Activated CD4-positive, alpha-beta T cell treated with anti-CD3 and anti-CD28 coated beads for 36 hours (primary cell): ENCODE data around the gene MYRIP. TPM values are rescaled to one million over a fixed set of nuclear protein-coding genes. Genes with fewer than 3 reads are reported as not detected.
"Not testable (repeated sequence)": the region's sequence is repeated elsewhere in the genome, so short reads cannot be mapped to it uniquely, and the experiment has no call there.

Experiments
- ATAC-seq: fragments of 200-7000 bp; cut with Tn5 transposase; one replicate; pipeline ENCODE4 v1.10.0; 2021; ENCODE audit warnings: mild to moderate bottlenecking, moderate library complexity
- CTCF ChIA-PET: fragments of 350-600 bp; sonication (Branson Sonifier 250); formaldehyde crosslinking; loops from one replicate; lab custom pipeline; 2021; ENCODE audit warnings: antibody characterized with exemption; lab: Charles Lee
- POLR2A ChIA-PET: fragments of 350-600 bp; sonication (Branson Sonifier 250); formaldehyde crosslinking; loops from one replicate; lab custom pipeline; 2021; ENCODE audit warnings: antibody characterized with exemption, inconsistent platforms; lab: Charles Lee
- DNase-seq: peaks from one replicate; pipeline ENCODE4 v3.0.0-alpha.2; 2020
- H3K27ac Mint-ChIP-seq: one replicate; pipeline ENCODE4 v1.8.0; 2021; ENCODE audit warnings: mixed read lengths
- H3K27me3 Mint-ChIP-seq: one replicate; pipeline ENCODE4 v1.8.0; 2021; ENCODE audit warnings: mixed read lengths
- H3K36me3 Mint-ChIP-seq: one replicate; pipeline ENCODE4 v1.8.0; 2021; ENCODE audit warnings: low read depth, mixed read lengths
- H3K4me1 Mint-ChIP-seq: one replicate; pipeline ENCODE4 v1.8.0; 2021; ENCODE audit warnings: mixed read lengths
- H3K4me3 Mint-ChIP-seq: one replicate; pipeline ENCODE4 v1.8.0; 2021; ENCODE audit warnings: mild to moderate bottlenecking, moderate library complexity, mixed read lengths
- H3K9me3 Mint-ChIP-seq: one replicate; pipeline ENCODE4 v1.8.0; 2021; ENCODE audit warnings: low read depth, mixed read lengths
- intact Hi-C, 2 experiments: fragments of 100-400 bp; cut with DNase I in 1 of 2; cut with micrococcal nuclease in 1 of 2; formaldehyde crosslinking; loops; one replicate each; pipeline versions ENCODE4 v1.14.2 to v1.15.1; 2022 to 2024; cut with DNase I, micrococcal nuclease
- total RNA-seq, 2 experiments: library from RNA; stranded (reverse); gene quantifications; one replicate each; pipeline ENCODE4 v1.2.3, GENCODE V29; 2021

The MYRIP gene
- total RNA-seq, 2 experiments from 2014 or later: not detected

DNA sequence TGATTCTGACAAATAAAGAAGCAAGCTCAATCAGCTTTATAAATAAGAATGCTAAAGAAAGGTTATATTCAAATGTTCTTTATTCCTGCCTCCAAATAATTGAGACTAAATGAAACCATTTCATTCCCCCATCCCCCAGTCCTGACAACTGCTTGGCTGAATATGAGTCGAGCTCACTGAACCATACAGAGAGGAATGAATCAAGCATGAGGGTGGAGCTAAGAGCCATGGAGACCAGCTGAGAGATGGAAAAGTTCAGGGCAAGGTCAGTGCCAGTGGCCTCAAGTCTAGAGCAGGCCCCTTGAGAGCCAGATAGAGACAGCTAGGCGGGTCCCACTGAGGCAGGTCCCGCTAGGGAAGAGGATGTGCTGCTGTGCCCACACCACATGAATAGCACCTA, 311.4 kb downstream of the MYRIP start:
- DNase-seq (no peak), ATAC-seq (no peak)
- Mint-ChIP-seq H3K9me3 (no peaks in the 10 kb centered on the region), H3K4me3 (no peak overlapping the region), H3K36me3 (no peaks in the 10 kb centered on the region), H3K4me1 (no peaks in the 10 kb centered on the region), H3K27ac (no peak overlapping the region), H3K27me3 (no peaks in the 10 kb centered on the region)
- intact Hi-C loops: no loop called here
- POLR2A ChIA-PET: no interaction called here
- CTCF ChIA-PET: no interaction called here

DNA sequence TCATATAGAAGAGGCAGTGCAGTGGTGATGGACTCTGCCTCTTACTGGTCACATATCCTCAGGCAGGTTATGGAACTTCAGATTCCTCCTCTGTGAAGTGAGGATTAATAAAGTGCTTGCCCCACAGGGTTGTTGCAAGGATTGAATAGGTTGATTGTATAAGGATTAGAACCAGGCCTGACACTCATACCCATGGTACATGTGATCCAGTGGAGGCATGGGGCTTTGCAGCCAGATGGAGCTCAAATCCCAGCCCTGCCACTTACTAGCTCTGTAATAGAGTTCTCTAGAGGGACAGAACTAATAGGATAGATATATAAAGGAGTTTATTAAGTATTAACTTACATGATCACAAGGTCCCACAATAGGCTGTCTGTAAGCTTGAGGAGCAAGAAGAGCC, 315.5 kb downstream of the MYRIP start:
- DNase-seq (no peak), ATAC-seq (no peak)
- no peaks in the 10 kb centered on the region for H3K27me3 Mint-ChIP-seq
- ChIA-PET CTCF (interaction anchor here (0.7 to 0.8 kb wide), 2 partner anchors 67 to 550 kb away, joined by 3 read pairs; no protein-coding TSS in a partner anchor), POLR2A (no interaction called here)
- no peak overlapping the region for H3K27ac Mint-ChIP-seq
- no peaks in the 10 kb centered on the region for H3K4me1 Mint-ChIP-seq
- intact Hi-C loops: no loop called here
- H3K9me3 Mint-ChIP-seq: no peaks in the 10 kb centered on the region
- H3K36me3 Mint-ChIP-seq: no peaks in the 10 kb centered on the region
- H3K4me3 Mint-ChIP-seq: no peak overlapping the region

DNA sequence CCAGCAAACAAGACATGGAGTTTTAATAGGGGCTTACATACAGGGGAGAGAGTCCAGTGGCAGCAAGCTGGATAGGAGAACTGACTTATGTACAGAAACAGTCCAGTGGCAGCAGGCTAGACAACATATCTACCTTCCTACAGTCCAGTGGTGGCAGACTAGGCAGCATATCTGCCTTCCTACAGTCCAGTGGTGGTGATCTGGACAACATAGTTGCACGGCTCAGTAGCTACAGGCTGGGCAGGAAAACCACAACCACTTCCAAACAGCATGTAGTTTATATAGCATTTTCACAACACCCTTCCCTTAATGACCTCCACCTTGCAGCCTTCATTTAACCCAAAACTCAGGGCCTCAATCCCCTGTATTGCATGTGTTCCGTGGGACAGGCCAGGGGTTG, 318.8 kb downstream of the MYRIP start:
- ATAC-seq: no peak
- CTCF ChIA-PET: no interaction called here

DNA sequence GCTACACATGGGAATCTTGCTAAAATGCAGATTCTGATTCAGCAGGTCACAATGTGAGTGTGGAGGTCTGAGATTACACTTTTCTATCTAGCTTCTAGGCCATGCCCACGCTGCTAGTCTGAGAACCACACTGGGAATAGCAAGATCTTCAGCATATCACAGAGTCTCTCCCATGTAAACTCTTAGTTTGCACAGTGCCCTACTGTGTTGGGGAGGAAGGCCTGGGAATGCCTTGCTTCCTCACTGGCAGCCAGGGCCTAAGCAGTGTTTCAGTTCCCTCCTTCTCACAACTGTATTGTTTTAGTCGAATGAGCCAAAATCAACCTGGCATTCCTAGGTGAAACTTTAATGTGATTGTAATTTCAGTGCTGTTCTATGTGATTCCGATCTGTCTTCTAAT, 320.1 kb downstream of the MYRIP start:
- ATAC-seq (no peak), DNase-seq (no peak)
- H3K36me3 Mint-ChIP-seq: peaks cover 4% of the 10 kb centered on the region
- no peak overlapping the region for H3K4me3 Mint-ChIP-seq
- ChIA-PET CTCF (no interaction called here), POLR2A (no interaction called here)
- H3K9me3 Mint-ChIP-seq: peaks cover 7% of the 10 kb centered on the region
- no peak overlapping the region for H3K27ac Mint-ChIP-seq
- intact Hi-C loops: no loop called here
- H3K4me1 Mint-ChIP-seq: no peaks in the 10 kb centered on the region
- H3K27me3 Mint-ChIP-seq: peaks cover 4% of the 10 kb centered on the region

More for the DNA sequence above, 318.8 kb downstream of the MYRIP start:
- POLR2A ChIA-PET: no interaction called here
- Mint-ChIP-seq H3K36me3 (no peaks in the 10 kb centered on the region), H3K4me1 (no peaks in the 10 kb centered on the region), H3K27me3 (no peaks in the 10 kb centered on the region), H3K4me3 (no peak overlapping the region), H3K27ac (no peak overlapping the region), H3K9me3 (no peaks in the 10 kb centered on the region)
- no peak for DNase-seq
- intact Hi-C loops: no loop called here

DNA sequence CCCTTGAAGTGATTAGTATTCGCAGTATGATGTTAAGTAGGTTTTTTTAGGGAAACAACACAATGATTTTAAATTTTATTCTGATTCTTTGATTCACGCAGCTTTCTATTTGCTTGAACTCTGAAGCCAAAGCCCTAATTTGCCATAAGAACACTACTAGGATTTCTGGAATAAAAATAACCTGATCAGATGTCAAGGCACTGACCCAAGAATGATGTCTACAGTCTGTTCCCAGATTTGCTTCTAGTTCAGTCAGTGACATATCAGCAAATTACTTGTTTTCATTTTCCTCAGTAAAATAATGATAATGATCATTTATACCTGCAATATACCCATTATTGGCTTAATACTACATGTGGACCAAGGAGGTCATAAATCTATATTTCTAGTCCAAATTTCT, 320.6 kb downstream of the MYRIP start:
- ATAC-seq (no peak), DNase-seq (no peak)
- Mint-ChIP-seq H3K27me3 (peaks cover 4% of the 10 kb centered on the region), H3K27ac (no peak overlapping the region), H3K4me1 (no peaks in the 10 kb centered on the region), H3K9me3 (peaks cover 7% of the 10 kb centered on the region), H3K4me3 (no peak overlapping the region), H3K36me3 (peaks cover 4% of the 10 kb centered on the region)
- intact Hi-C loops: no loop called here
- ChIA-PET POLR2A (no interaction called here), CTCF (no interaction called here)

DNA sequence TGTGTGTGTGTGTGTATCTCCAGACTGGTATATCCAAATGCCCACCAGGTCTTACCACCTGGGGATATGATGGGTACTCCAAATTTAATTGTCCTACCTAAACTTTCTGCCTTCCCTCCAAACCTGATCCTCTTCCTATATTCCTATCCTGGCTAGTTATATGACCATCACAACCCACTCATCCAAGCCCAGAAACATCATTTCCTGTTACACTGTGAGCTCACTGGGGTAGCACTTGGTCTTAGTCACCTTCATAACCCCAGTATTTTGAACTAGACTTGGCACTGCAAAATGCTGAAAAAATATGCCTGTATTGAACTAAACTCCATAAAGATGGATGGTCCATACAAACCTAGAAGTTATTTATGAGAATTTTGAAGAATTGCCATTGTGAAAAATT, 321.3 kb downstream of the MYRIP start:
- no peak for ATAC-seq
- CTCF ChIA-PET: no interaction called here
- H3K36me3 Mint-ChIP-seq: peaks cover 4% of the 10 kb centered on the region
- intact Hi-C loops: no loop called here
- POLR2A ChIA-PET: no interaction called here
- H3K27me3 Mint-ChIP-seq: peaks cover 4% of the 10 kb centered on the region
- peaks cover 7% of the 10 kb centered on the region for H3K9me3 Mint-ChIP-seq
- H3K4me1 Mint-ChIP-seq: no peaks in the 10 kb centered on the region
- no peak overlapping the region for H3K27ac Mint-ChIP-seq
- H3K4me3 Mint-ChIP-seq: no peak overlapping the region
- DNase-seq: no peak

DNA sequence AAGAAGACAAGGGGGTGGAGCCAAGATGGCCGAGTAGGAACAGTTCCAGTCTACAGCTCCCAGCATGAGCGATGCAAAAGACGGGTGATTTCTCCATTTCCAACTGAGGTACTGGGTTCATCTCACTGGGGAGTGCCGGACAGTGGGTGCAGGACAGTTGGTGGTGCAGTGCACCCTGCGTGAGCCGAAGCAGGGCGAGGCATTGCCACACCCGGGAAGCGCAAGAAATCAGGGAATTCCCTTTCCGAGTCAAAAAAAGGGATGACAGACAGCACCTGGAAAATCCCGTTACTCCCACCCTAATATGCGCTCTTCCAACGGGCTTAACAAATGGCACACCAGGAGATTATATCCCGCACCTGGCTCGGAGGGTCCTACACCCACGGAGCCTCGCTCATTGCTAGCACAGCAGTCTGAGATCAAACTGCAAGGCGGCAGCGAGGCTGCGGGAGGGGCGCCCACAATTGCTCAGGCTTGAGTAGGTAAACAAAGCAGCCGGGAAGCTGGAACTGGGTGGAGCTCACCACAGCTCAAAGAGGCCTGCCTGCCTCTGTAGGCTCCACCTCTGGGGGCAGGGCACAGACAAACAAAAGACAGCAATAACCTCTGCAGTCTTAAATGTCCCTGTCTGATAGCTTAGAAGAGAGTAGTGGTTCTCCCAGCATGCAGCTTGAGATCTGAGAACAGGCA, 324.6 kb downstream of the MYRIP start:
- H3K4me1 Mint-ChIP-seq: not testable (repeated sequence)

DNA sequence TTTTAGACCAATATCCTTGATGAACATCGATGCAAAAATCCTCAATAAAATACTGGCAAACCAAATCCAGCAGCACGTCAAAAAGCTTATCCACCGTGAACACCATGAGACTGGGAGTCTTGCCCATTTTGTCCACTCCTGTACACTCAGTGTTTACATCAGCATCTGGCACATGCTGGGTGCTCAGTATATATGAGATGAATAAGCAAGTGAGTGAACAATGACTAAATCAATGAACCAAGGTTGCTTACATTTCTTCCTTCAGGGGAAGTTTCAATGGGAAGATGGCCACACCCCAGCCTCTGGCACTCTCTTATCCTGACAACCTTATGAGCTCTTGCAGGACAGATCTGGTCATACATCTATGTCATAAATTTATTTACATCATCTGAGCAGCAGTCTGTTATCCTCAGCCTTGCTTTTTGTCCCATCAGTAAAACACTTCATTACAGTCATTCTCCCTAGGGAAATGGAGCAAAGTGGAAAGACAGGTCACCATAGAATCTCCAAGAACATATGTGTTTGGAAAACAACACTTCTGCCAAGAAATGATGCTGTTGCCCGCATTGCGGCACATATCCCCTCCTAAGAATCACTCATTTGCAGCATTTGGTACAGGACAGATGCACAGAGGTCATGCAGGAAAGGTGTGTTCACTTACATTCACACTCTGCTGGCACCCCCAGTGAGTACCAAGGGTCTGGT, 328.3 kb downstream of the MYRIP start:
- POLR2A ChIA-PET: no interaction called here
- no peak overlapping the region for H3K4me3 Mint-ChIP-seq
- intact Hi-C loops: no loop called here
- CTCF ChIA-PET: interaction anchor here (1.0 kb wide), 1 partner anchor 1592 kb away, joined by 3 read pairs; no protein-coding TSS in a partner anchor
- peaks cover 6% of the 10 kb centered on the region for H3K27me3 Mint-ChIP-seq
- H3K36me3 Mint-ChIP-seq: peaks cover 4% of the 10 kb centered on the region
- DNase-seq (no peak), ATAC-seq (no peak)
- peaks cover 7% of the 10 kb centered on the region for H3K9me3 Mint-ChIP-seq
- H3K27ac Mint-ChIP-seq: no peak overlapping the region
- H3K4me1 Mint-ChIP-seq: no peaks in the 10 kb centered on the region

More for the DNA sequence above, 324.6 kb downstream of the MYRIP start:
- H3K27ac Mint-ChIP-seq, H3K36me3 Mint-ChIP-seq, intact Hi-C loops, DNase-seq, CTCF ChIA-PET, H3K9me3 Mint-ChIP-seq, H3K4me3 Mint-ChIP-seq, ATAC-seq, POLR2A ChIA-PET, H3K27me3 Mint-ChIP-seq: not testable (repeated sequence)

DNA sequence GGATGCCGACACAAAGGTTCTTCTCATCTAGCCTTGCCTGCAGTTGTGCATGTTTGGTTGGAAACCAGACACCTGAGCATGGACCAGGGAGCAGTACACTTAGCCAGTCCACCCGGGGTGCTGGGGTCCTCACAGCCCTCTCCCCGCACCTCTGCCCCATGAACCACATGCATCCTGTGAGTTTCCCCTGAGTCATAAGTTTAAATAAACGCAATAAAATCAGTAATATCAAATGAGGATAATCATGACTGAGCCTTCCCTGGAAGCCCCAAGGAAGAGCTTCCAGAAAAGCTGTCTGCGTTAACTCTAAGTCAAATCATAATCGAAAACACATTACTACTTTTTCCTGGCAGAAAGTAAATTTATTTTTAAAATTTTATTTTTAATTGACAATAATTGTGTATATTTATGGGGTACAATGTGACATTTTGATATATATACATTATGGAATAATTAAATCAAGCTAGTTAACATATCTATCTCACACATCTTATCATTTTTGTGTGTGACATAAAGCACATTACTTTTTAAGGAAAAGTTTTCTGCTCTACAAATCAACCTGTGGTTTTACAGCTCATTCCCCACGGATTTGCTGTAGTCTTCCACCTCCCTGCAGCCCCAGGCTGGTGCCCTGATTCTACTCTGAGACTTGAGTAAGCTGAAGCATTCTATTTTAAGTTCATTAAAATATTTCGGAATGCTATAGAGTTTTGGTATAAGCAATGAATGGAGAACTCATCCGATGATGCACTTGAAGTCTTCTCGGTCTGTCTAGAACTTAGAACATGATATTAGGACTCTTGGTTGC, 334.1 kb downstream of the MYRIP start:
- ATAC-seq (no peak), DNase-seq (no peak)
- Mint-ChIP-seq H3K9me3 (no peaks in the 10 kb centered on the region), H3K4me1 (no peaks in the 10 kb centered on the region), H3K27me3 (peaks cover 16% of the 10 kb centered on the region), H3K36me3 (no peaks in the 10 kb centered on the region), H3K27ac (no peak overlapping the region), H3K4me3 (no peak overlapping the region)
- ChIA-PET CTCF (no interaction called here), POLR2A (no interaction called here)
- intact Hi-C loops: no loop called here

DNA sequence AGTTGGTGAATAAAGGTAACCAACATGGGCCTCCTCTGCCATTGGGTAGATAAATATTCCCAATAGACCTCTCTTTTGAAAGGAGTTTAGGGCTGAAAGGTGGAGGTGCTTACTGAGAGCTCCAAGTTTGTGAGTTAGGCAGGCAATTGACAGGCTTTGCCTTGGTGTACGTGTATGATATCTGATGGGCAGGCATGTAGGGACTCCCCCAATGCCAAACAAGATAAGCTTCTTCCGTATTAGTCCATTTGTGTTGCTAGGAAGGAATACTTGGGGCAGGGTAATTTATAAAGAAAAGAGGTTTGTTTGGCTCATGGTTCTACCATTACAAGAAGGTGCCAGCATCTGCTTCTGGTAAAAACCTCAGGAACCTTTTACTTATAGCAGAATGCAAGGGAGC, 339.4 kb downstream of the MYRIP start:
- ATAC-seq (no peak), DNase-seq (no peak)
- Mint-ChIP-seq H3K4me1 (no peaks in the 10 kb centered on the region), H3K27ac (no peak overlapping the region), H3K4me3 (no peak overlapping the region), H3K9me3 (no peaks in the 10 kb centered on the region), H3K36me3 (no peaks in the 10 kb centered on the region), H3K27me3 (peaks cover 16% of the 10 kb centered on the region)
- ChIA-PET CTCF (interaction anchor here (0.7 kb wide), 1 partner anchor 108 kb away, joined by 4 read pairs; no protein-coding TSS in a partner anchor), POLR2A (no interaction called here)
- intact Hi-C loops: no loop called here

DNA sequence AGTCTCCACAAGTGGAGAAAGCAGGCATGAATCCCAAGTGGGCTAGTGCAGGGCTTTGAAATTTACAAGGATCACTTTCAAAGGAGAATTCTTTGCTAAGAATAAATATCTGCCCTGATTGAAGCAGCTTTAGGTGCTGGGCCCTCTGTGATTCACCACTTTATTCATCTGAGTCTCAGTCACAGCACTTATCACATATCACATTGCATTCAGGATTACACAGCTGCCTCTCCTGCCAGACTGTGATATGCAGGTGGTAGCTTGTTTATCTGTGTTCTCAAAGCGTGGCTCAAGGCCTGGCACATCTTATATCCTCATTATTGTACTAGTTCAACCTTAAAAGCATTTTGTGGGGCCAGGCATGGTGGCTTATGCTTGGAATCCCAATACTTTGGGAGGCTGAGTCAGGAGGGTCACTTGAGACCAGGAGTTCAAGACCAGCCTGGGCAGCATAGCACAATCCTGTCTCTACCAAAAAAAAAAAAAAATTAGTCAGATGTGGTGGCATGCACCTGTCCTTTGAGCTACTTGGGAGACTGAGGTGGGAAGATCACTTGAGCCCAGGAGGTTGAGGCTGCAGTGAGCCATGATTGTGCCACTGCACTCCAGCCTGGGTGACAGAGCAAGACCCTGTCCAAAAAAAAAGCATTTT, 343.2 kb downstream of the MYRIP start:
- intact Hi-C loops: no loop called here
- no peaks in the 10 kb centered on the region for H3K9me3 Mint-ChIP-seq
- H3K27ac Mint-ChIP-seq: no peak overlapping the region
- no peaks in the 10 kb centered on the region for H3K36me3 Mint-ChIP-seq
- H3K4me3 Mint-ChIP-seq: no peak overlapping the region
- no peak for ATAC-seq
- ChIA-PET POLR2A (no interaction called here), CTCF (interaction anchor here (0.7 to 1.0 kb wide), 2 partner anchors 22 to 27 kb away, joined by 3 to 4 read pairs; no protein-coding TSS in a partner anchor)
- H3K4me1 Mint-ChIP-seq: no peaks in the 10 kb centered on the region
- DNase-seq: no peak
- peaks cover 4% of the 10 kb centered on the region for H3K27me3 Mint-ChIP-seq
